Neural crest cell (in vitro differentiated cells): ENCODE results near the gene BIN1. TPM values are rescaled to one million over a fixed set of nuclear protein-coding genes. Genes with fewer than 3 reads are reported as not detected.
A peak's percentile ranks its signal among the peaks of the same experiment; 100 is the strongest.

ENCODE experiments used
- DNase-seq: peaks from one replicate; pipeline ENCODE4 v3.0.0; 2021; ENCODE audit warnings: low read depth, mixed read lengths, low spot score
- H3K27ac Mint-ChIP-seq: one replicate; pipeline ENCODE4 v1.8.0; 2021; ENCODE audit warnings: mild to moderate bottlenecking, mixed read lengths; ENCODE audit not compliant: unreplicated experiment
- H3K27me3 Mint-ChIP-seq: 2 replicates; pipeline ENCODE4 v1.8.0; 2021; ENCODE audit warnings: low read depth, mild to moderate bottlenecking, mixed read lengths
- H3K36me3 Mint-ChIP-seq: 2 replicates; pipeline ENCODE4 v1.8.0; 2021; ENCODE audit warnings: low read depth, mild to moderate bottlenecking, mixed read lengths
- H3K4me1 Mint-ChIP-seq: 2 replicates; pipeline ENCODE4 v1.8.0; 2021; ENCODE audit warnings: mixed read lengths
- H3K4me3 Mint-ChIP-seq: one replicate; pipeline ENCODE4 v1.8.0; 2021; ENCODE audit warnings: mild to moderate bottlenecking, mixed read lengths
- H3K9me3 Mint-ChIP-seq: 2 replicates; pipeline ENCODE4 v1.8.0; 2021; ENCODE audit warnings: mixed read lengths
- total RNA-seq: library from RNA; stranded (reverse); gene quantifications from 2 replicates; pipeline ENCODE4 v1.2.1, GENCODE V29; 2021
- TF ChIP-seq, protein P1 (sequence below): fragments of 200-600 bp; sonication (generic); conservative IDR thresholded peaks from 2 replicates; pipeline ENCODE4 v1.5.0; 2021; ENCODE audit warnings: antibody characterized with exemption, mild to moderate bottlenecking

Gene BIN1
- total RNA-seq, 1 donor from 2014 or later = 67.7 TPM

DNA sequence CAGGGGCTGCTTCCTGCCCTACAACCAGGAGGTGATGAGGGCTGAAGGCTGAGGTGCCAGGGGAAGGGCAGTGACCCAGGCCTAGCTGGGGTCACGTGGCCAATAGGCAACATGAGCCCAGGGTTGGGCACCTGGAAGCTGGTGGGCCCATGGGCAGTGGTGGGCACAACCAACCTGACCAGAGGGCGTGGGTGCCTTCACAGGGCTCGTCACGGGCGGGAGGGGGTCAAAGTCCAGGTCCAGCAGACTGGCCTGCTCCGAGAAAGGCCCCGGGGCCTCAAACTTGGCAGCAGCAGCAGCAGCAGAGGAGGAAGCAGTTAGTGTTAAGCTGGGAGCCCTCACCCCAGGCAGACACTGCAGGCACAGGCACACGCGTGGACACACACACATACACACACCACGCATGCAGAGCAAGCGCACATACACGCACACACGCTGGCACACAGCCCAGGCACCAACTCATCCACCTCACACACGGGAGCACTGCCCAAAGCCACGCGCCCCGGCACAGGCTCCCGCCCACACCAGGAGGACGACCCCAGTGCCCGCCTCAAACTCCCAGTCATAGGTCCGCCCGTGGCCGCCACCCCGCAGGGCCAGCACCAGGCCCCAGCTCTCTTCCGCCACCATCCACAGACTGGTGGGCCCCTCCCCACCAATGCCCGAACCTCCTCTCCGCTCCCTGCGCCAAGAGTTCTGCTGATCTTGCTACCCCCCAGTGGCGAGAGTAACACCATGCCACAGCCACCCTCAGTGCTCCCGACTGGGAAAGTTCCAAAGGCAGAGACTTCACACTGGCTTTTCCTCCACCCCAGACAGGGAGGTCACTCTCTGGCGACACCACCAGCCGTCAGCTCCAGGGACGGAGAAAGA is 53.0 kb downstream of the BIN1 start:
- Mint-ChIP-seq H3K4me3 (no peak overlapping the region), H3K9me3 (no peaks in the 10 kb centered on the region), H3K27me3 (no peaks in the 10 kb centered on the region), H3K36me3 (no peaks in the 10 kb centered on the region), H3K4me1 (no peaks in the 10 kb centered on the region), H3K27ac (peak overlapping the region; percentile 67)
- no peak for DNase-seq
- TF ChIP-seq, protein P1, sequence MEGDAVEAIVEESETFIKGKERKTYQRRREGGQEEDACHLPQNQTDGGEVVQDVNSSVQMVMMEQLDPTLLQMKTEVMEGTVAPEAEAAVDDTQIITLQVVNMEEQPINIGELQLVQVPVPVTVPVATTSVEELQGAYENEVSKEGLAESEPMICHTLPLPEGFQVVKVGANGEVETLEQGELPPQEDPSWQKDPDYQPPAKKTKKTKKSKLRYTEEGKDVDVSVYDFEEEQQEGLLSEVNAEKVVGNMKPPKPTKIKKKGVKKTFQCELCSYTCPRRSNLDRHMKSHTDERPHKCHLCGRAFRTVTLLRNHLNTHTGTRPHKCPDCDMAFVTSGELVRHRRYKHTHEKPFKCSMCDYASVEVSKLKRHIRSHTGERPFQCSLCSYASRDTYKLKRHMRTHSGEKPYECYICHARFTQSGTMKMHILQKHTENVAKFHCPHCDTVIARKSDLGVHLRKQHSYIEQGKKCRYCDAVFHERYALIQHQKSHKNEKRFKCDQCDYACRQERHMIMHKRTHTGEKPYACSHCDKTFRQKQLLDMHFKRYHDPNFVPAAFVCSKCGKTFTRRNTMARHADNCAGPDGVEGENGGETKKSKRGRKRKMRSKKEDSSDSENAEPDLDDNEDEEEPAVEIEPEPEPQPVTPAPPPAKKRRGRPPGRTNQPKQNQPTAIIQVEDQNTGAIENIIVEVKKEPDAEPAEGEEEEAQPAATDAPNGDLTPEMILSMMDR = no peak

DNA sequence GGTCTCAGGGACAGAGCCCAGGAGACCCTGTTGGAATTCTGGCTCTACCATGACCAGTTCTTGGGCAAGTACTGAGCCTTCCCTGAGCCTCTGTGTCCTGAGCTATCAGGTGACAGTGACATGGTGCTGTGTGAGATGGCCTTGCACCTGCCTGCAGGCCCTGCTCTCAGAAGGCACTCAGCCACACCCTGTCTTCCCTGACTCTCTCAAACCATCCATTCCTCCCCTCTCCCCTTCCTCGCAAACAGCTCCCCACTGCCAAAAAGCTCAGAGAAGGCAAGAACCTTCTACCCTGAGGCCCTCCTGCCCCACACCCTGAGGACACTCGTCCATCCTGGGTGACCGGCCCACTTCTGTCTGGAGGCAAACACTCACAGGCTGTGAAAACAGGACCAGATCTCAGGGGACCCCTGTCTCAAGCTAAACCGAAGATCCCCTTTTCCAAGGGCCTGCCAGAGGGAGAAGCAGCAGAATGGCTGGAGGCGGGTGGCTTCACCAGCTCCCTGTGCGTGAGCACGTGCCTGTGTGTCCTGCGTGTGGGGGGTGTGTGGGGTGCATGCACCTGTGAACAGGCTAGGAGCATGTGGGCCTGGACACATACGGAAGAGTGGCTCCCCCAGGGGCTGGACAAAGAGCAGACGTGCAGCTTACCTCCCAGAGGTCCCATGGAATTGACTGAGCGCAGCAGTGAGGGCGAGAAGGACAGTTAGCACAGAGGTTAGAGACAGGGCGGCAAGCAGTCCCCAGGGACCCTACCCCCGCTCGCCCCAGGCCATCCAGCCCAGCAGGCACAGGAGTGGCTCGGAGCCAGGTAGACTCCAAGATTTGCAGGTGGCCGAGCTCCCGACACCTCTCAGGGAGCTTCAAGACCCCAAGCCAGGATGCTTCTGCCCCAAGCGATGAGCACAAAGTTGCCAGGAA is 53.9 kb downstream of the BIN1 start:
- Mint-ChIP-seq H3K4me1 (no peaks in the 10 kb centered on the region), H3K27me3 (no peaks in the 10 kb centered on the region), H3K9me3 (no peaks in the 10 kb centered on the region), H3K4me3 (no peak overlapping the region), H3K36me3 (no peaks in the 10 kb centered on the region), H3K27ac (no peak overlapping the region)
- no peak for DNase-seq
- TF ChIP-seq, protein P1 = no peak

DNA sequence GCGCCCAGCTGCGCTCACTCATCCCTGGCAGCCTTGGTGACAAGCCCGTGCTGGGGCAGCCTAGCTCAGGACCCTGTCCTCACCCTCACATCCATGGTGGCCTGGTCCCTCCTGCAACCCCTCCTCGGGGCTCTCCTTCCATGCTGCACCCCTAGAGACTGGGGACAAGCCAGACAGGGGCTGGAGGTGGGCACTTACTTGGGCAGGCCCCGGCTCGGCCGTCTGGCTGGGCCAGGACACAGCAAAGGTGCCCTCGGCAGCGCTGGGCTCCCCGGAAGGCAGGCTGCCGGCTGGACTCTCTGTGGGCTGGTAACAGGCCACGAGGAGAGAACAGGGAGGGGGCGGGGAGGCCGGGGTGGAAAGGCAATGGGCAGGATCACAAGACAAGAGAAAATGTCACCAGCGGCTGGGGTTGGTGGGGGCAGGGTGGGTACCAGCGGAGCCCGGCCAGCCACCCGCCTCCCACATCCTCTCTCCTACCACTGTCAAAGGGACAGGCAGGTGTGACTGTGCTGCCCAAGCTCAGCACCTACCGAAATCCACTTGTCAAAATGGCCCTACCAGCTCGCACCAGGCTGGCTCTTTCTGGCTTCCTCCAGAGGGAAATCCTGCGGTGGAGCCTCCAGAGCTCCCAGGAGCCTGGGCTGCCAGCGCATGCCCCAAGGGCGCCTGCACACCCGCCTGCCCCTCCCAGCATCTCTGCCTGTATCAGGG is 54.7 kb downstream of the BIN1 start:
- Mint-ChIP-seq H3K27ac (no peak overlapping the region), H3K4me3 (no peak overlapping the region), H3K36me3 (no peaks in the 10 kb centered on the region), H3K9me3 (no peaks in the 10 kb centered on the region), H3K27me3 (no peaks in the 10 kb centered on the region), H3K4me1 (no peaks in the 10 kb centered on the region)
- TF ChIP-seq, protein P1 = no peak
- DNase-seq = no peak

DNA sequence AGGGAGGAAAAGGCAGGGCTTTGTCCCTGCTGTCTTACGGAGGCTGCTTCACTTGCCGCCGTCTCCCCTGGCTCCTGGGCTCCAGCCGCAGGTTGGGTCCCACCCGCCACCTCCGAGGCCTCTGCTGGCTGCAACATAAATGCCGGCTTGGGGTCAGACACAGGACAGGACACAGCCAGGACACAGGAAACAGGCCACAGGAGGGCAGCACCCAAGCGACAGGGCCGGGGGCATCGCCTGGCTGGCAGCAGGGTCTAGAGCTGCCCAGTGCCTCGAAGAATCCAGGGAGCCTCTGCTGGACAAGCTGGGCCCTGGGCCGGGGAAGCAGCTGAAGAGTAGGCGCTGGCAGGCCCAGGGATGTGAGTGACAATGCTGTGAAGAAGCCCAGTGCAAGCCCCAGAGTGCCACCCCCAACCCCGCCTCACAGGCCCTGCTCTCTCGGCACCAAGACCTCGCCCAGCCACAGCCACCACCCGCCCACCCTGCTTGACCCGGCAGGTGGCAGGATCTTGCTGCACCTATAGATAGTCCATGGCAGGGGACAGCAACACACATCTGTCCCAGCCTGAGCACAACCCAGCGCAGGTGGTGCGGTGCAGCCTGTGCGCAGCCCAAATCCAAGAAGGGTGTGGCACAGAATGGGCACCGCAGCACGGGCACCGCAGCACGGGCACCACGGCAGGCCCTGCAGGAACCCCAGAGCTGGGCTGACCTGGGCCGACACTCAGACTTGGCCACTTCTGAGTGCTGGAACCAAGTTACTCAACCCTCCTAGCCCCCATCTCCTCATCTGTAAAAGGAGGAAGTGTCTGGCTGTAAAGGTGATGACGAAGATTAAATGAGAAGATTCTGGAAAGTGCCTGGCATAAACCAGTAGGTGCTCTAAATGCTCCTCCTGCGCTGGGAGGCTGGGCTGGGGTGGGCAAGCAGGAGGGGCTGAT is 55.6 kb downstream of the BIN1 start:
- no peak overlapping the region for H3K4me3 Mint-ChIP-seq
- H3K36me3 Mint-ChIP-seq = peaks cover 2% of the 10 kb centered on the region
- H3K27me3 Mint-ChIP-seq = no peaks in the 10 kb centered on the region
- DNase-seq = no peak
- TF ChIP-seq, protein P1 = no peak
- H3K9me3 Mint-ChIP-seq = no peaks in the 10 kb centered on the region
- peaks cover 3% of the 10 kb centered on the region for H3K4me1 Mint-ChIP-seq
- no peak overlapping the region for H3K27ac Mint-ChIP-seq
